ENCODE results near the gene CDC42EP5. TPM values are rescaled to one million over a fixed set of nuclear protein-coding genes. Genes with fewer than 3 reads are reported as not detected.
"Not testable (repeated sequence)": the region's sequence is repeated elsewhere in the genome, so short reads cannot be mapped to it uniquely, and the experiment has no call there.

CDC42EP5 gene
- total and polyA plus RNA-seq, 2 donors (not counting 1 experiment from before 2014, with no cell fraction given): not detected

DNA sequence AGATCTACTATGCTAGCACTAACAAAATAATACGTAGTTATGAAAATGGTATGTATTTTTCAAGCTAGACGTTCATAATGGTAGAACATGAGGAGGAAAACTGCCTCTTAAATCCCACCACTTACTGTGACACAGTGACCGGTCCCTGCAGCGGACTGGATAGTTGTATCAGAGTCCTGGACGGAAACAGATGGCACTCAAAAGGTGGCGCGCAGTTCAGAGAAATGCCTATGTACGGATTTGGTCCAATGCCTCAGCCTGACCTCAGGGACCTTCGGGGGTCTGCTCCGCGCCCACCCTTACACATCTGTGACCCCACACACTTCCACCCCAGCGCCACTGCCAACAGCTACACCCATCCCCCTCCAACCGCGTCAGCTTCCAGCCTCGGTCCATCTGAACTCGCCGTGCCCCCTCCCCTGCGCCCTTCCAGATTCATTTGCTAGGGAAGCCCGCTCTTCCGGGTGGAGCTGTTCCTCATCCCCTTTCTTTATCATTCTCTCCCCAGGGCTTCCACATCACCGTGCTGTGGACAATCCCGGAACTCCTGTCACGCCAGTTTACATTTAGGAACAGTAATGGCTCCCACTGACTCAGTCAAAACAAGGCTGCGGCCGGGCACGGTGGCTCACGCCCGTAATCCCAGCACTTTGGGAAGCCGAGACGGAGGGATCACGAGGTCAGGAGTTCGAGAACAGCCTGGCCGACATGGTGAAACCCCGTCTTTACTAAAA lies 24.9 kb downstream of the CDC42EP5 start:
- 0% methylated on average over 32 of the region's 34 CpGs for WGBS (ENCODE audit: insufficient coverage)
- no peaks in the 10 kb centered on the region for H3K9me3 Mint-ChIP-seq (ENCODE audit: insufficient read depth)
- Histone ChIP-seq H4K20me1 (ENCODE audit: control insufficient read depth, insufficient read depth, low read length, poor library complexity, severe bottlenecking) (peaks cover 39% of the 10 kb centered on the region), H3K4me3 (ENCODE audit: control extremely low read depth in 1 of 5, extremely low read depth in 1 of 5, insufficient read depth in 1 of 5, low read depth in 2 of 5, low read length in 4 of 5) (peak overlapping the region; percentile 71 to 91 (median 77)), H3K27ac (ENCODE audit: low read length in 2 of 2) (peak overlapping the region; percentile 93 to 98), H3K4me1 (ENCODE audit: control insufficient read depth in 2 of 2, insufficient read depth in 2 of 2, low read length in 2 of 2) (peaks cover 31 to 33% of the 10 kb centered on the region in 2 donors), H3K27me3 (replicated peaks in 1 of 4; ENCODE audit: control extremely low read depth in 1 of 4, control insufficient read depth in 3 of 4, insufficient read depth in 4 of 4, low read length in 3 of 4) (no peaks in the 10 kb centered on the region), H2AFZ (ENCODE audit: insufficient read depth, low read depth, low read length, poor library complexity, severe bottlenecking) (peak overlapping the region; percentile 74), H3K9ac (ENCODE audit: low read length) (peak overlapping the region; percentile 89), H3K4me2 (replicated peaks; ENCODE audit: low read depth, low read length, poor library complexity, severe bottlenecking) (peak overlapping the region; percentile 94), H3K36me3 (replicated peaks in 1 of 2; ENCODE audit: control extremely low read depth in 1 of 2, control insufficient read depth in 1 of 2, extremely low read depth in 1 of 2, insufficient read depth in 2 of 2, low read length in 1 of 2) (peaks cover 4 to 43% of the 10 kb centered on the region in 2 experiments), H3K79me2 (ENCODE audit: control insufficient read depth, insufficient read depth, low read length) (peaks cover 61% of the 10 kb centered on the region), H3K9me3 (ENCODE audit: control extremely low read depth in 1 of 3, control insufficient read depth in 2 of 3, insufficient read depth in 1 of 3, low read length in 2 of 3) (peaks cover 0 to 2% (median 0%) of the 10 kb centered on the region in 3 donors)
- H3K4me1 Mint-ChIP-seq: peaks cover 47% of the 10 kb centered on the region
- TF ChIP-seq, protein P1, sequence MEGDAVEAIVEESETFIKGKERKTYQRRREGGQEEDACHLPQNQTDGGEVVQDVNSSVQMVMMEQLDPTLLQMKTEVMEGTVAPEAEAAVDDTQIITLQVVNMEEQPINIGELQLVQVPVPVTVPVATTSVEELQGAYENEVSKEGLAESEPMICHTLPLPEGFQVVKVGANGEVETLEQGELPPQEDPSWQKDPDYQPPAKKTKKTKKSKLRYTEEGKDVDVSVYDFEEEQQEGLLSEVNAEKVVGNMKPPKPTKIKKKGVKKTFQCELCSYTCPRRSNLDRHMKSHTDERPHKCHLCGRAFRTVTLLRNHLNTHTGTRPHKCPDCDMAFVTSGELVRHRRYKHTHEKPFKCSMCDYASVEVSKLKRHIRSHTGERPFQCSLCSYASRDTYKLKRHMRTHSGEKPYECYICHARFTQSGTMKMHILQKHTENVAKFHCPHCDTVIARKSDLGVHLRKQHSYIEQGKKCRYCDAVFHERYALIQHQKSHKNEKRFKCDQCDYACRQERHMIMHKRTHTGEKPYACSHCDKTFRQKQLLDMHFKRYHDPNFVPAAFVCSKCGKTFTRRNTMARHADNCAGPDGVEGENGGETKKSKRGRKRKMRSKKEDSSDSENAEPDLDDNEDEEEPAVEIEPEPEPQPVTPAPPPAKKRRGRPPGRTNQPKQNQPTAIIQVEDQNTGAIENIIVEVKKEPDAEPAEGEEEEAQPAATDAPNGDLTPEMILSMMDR (IDR thresholded peaks at IDR 0.05): no peak
- TF ChIP-seq EZH2 (IDR thresholded peaks at IDR 0.05; ENCODE audit: borderline replicate concordance, insufficient read depth, low read depth, low read length, poor library complexity, severe bottlenecking): no peak
- H3K4me3 Mint-ChIP-seq: peak overlapping the region; percentile 95
- H3K27me3 Mint-ChIP-seq: no peaks in the 10 kb centered on the region
- ATAC-seq (ENCODE audit: low read depth): peak; percentile 10
- DNase-seq: peak; percentile 75
- CTCF ChIA-PET: interaction anchor here (0.8 to 1.7 kb wide), 5 partner anchors 32 to 226 kb away, joined by 3 to 5 read pairs (median 3); no protein-coding TSS in a partner anchor
- intact Hi-C loops (cut with micrococcal nuclease): loop anchor here (2.0 kb wide), 2 partner anchors 247 to 289 kb away; partner anchors contain the start of genes LENG1 and RPS9
- H3K27ac Mint-ChIP-seq: peak overlapping the region; percentile 100
- POLR2A ChIA-PET: interaction anchor here (0.6 to 2.3 kb wide), 11 partner anchors 12 to 1199 kb away, joined by 3 to 10 read pairs (median 5); partner anchors contain the start of genes CNOT3, LENG9, PRPF31 and TFPT

DNA sequence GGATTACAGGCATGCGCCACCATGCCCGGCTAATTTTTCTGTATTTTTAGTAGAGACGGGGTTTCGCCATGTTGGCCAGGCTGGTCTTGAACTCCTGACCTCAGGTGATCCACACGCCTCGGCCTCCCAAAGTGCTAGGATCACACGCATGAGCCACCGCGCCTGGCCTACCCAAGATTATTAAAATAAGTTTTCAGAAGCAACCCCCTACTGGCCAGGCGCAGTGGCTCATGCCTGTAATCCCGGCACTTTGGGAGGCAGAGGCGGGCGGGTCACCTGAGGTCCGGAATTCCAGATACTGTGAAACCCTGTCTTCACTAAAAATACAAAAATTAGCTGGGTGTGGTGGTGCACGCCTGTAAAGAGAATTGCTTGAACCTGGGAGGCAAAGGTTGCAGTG lies 26.7 kb downstream of the CDC42EP5 start:
- H3K79me2 ChIP-seq (ENCODE audit: control insufficient read depth, insufficient read depth, low read length): peaks cover 42% of the 10 kb centered on the region
- POLR2A ChIA-PET: not testable (repeated sequence)

More for the DNA sequence above, 26.7 kb downstream of the CDC42EP5 start:
- ATAC-seq (ENCODE audit: low read depth); H3K4me2 ChIP-seq (replicated peaks; ENCODE audit: low read depth, low read length, poor library complexity, severe bottlenecking); H3K27ac Mint-ChIP-seq; H2AFZ ChIP-seq (ENCODE audit: insufficient read depth, low read depth, low read length, poor library complexity, severe bottlenecking); H3K27ac ChIP-seq (ENCODE audit: low read length in 2 of 2); H3K9me3 Mint-ChIP-seq (ENCODE audit: insufficient read depth); CTCF ChIA-PET; H3K9ac ChIP-seq (ENCODE audit: low read length); H3K9me3 ChIP-seq (ENCODE audit: control extremely low read depth in 1 of 3, control insufficient read depth in 2 of 3, insufficient read depth in 1 of 3, low read length in 2 of 3); H3K27me3 Mint-ChIP-seq; H3K4me3 Mint-ChIP-seq; intact Hi-C loops (cut with micrococcal nuclease); H3K4me3 ChIP-seq (ENCODE audit: control extremely low read depth in 1 of 5, extremely low read depth in 1 of 5, insufficient read depth in 1 of 5, low read depth in 2 of 5, low read length in 4 of 5); H3K27me3 ChIP-seq (replicated peaks in 1 of 4; ENCODE audit: control extremely low read depth in 1 of 4, control insufficient read depth in 3 of 4, insufficient read depth in 4 of 4, low read length in 3 of 4); DNase-seq: not testable (repeated sequence)
- Histone ChIP-seq H4K20me1 (ENCODE audit: control insufficient read depth, insufficient read depth, low read length, poor library complexity, severe bottlenecking) (peaks cover 20% of the 10 kb centered on the region), H3K36me3 (replicated peaks in 1 of 2; ENCODE audit: control extremely low read depth in 1 of 2, control insufficient read depth in 1 of 2, extremely low read depth in 1 of 2, insufficient read depth in 2 of 2, low read length in 1 of 2) (peaks cover 2 to 24% of the 10 kb centered on the region in 2 experiments), H3K4me1 (ENCODE audit: control insufficient read depth in 2 of 2, insufficient read depth in 2 of 2, low read length in 2 of 2) (peaks cover 27 to 30% of the 10 kb centered on the region in 2 donors)
- 97% methylated on average over 6 of the region's 15 CpGs for WGBS (ENCODE audit: insufficient coverage)
- peaks cover 35% of the 10 kb centered on the region for H3K4me1 Mint-ChIP-seq

Measured in B cell (primary cell).